IMR-90 (cell line): Measurements from ENCODE around the gene TMED10. TPM values are rescaled to one million over a fixed set of nuclear protein-coding genes. Genes with fewer than 3 reads are reported as not detected.

Experiments
- MAZ ChIP-seq: IDR thresholded peaks from 2 replicates; pipeline ENCODE4 v1.6.1; 2012; ENCODE audit warnings: low read depth, mild to moderate bottlenecking, low read length, improper control_type of control experiment, moderate library complexity, borderline replicate concordance
- SMC3 ChIP-seq: fragments of 150-350 bp; IDR thresholded peaks from 2 replicates; pipeline ENCODE4 v1.6.1; 2016; ENCODE audit warnings: low read depth, mild to moderate bottlenecking, antibody characterized with exemption, low read length, moderate library complexity
- USF2 ChIP-seq: fragments of 150-350 bp; IDR thresholded peaks from 2 replicates; pipeline ENCODE4 v1.6.1; 2017; ENCODE audit warnings: mild to moderate bottlenecking, antibody characterized with exemption, low read length, low read depth
- polyA plus RNA-seq, 3 experiments: library from polyadenylated mRNA; depleted of rRNA; stranded (reverse); fragments of >200 nt; gene quantifications; 2 replicates each; pipeline ENCODE4 v1.2.3, GENCODE V29; 2012; ENCODE audit warnings: low replicate concordance in 1 of 3
- total RNA-seq: library from RNA; depleted of rRNA; stranded (reverse); fragments of >200 nt; gene quantifications from 2 replicates; pipeline ENCODE4 v1.2.3, GENCODE V29; 2012

TMED10 gene
- total and polyA plus RNA-seq, 2 of the 4 experiments (the other 2 are of a cell fraction), result 254 to 441 TPM

GRCh38 chr14:75126679-75127473, 49.5 kb downstream of the TMED10 start, which contains the start of gene NEK9 (continued):
- TF ChIP-seq USF2 (no peak; the same call in 1 of the 2 replicates), SMC3 (no peak), MAZ (peak; percentile 56; the same call in 1 of the 2 replicates)
